HG03175 (cell line): Measurements from ENCODE around the gene RB1.

Source experiments
- ATAC-seq: cut with Tn5 transposase; IDR thresholded peaks from one replicate; pipeline ENCODE4 v1.9.1; 2021; ENCODE audit warnings: mild to moderate bottlenecking, moderate library complexity; ENCODE audit not compliant: unreplicated experiment

Gene RB1

GRCh38 chr13:48303359-48304142 is at the start of gene RB1:
Gene RB1 (plus strand): TSS chr13:48303751. CDS start chr13:48303913, 162 bp downstream.
- ATAC-seq = peak; percentile 76

GRCh38 chr13:48253849-48254248 is 49.7 kb upstream of the RB1 start:
- ATAC-seq = no peak

GRCh38 chr13:48255090-48255489 is 48.5 kb upstream of the RB1 start:
- no peak for ATAC-seq

GRCh38 chr13:48255954-48256353 is 47.6 kb upstream of the RB1 start:
- no peak for ATAC-seq

- no peak for ATAC-seq
These were observed 45.5 kb upstream of the RB1 start for GRCh38 chr13:48258002-48258401.

GRCh38 chr13:48258430-48258829 is 45.1 kb upstream of the RB1 start:
- ATAC-seq = no peak

- ATAC-seq = no peak
These were observed 42.6 kb upstream of the RB1 start for GRCh38 chr13:48260970-48261369.

GRCh38 chr13:48263196-48263595 is 40.4 kb upstream of the RB1 start:
- no peak for ATAC-seq

- no peak for ATAC-seq
These were observed 39.5 kb upstream of the RB1 start for GRCh38 chr13:48264058-48264457.

- ATAC-seq = peak; percentile 53
These were observed 38.2 kb upstream of the RB1 start for GRCh38 chr13:48265217-48265815.

GRCh38 chr13:48266150-48266549 is 37.4 kb upstream of the RB1 start:
- no peak for ATAC-seq

GRCh38 chr13:48266701-48267639 is 36.6 kb upstream of the RB1 start:
- no peak for ATAC-seq

- ATAC-seq = no peak
These were observed 35.5 kb upstream of the RB1 start for GRCh38 chr13:48268019-48268418.

GRCh38 chr13:48273346-48273745 is 30.2 kb upstream of the RB1 start:
- ATAC-seq = no peak

GRCh38 chr13:48275507-48275906 is 28.0 kb upstream of the RB1 start:
- ATAC-seq = no peak

- no peak for ATAC-seq
These were observed 24.7 kb upstream of the RB1 start for GRCh38 chr13:48278806-48279205.

GRCh38 chr13:48281556-48281955 is 22.0 kb upstream of the RB1 start:
- ATAC-seq = no peak

- no peak for ATAC-seq
These were observed 11.8 kb upstream of the RB1 start for GRCh38 chr13:48291730-48292129.

- ATAC-seq = no peak
These were observed 10.9 kb upstream of the RB1 start for GRCh38 chr13:48292650-48293049.

- ATAC-seq = no peak
These were observed 8.9 kb upstream of the RB1 start for GRCh38 chr13:48294653-48295052.

GRCh38 chr13:48295271-48295670 is 8.3 kb upstream of the RB1 start:
- ATAC-seq = no peak
